Measurements from ENCODE around the gene AMACR.

The AMACR gene

GRCh38 chr5:34007621-34008600, at the start of gene AMACR:
Gene AMACR, minus strand, starts transcription at chr5:34008050. Its CDS starts 31 bp downstream, at chr5:34008019.
- DNase-seq, result peak; percentile 96

GRCh38 chr5:34057569-34057968, 49.7 kb upstream of the AMACR start:
- DNase-seq, result no peak

DNA sequence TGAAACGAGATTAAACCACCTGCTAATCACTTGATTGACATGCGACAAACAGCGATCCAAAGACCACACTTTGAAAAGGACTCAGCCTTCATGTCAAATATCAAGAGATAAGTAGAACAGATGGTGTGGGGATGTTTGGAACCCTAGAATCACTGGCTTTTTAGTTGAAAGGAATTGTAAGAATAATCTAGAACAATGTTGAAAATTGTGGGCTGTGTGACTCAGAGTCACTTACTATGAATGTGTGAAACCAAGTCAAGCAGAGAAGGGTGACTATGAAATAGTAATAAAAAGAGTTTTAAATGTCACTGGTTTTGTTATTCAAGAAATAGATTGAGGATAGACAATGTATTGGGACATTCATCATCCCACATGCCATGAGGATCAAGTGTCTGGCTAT, 49.3 kb upstream of the AMACR start:
- no peak for DNase-seq

DNA sequence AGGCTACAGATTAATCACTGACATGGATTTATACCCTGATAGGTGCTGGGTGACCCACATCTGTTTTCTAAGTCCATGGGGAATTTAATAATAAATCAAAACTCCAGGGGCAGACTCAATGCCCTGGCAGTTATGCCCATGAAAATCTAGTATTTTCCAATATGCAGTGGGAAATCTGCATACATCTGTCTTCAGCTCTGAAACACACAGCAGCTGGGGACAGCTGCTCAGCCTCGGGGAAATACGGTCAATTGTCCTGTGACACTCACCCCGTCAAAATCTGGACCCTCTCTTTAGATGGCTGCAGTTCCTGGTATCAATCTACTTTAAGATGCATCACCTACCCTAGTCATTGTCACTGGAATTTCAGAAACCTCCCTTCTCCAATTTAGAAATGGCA, 47.8 kb upstream of the AMACR start:
- DNase-seq, result no peak

DNA sequence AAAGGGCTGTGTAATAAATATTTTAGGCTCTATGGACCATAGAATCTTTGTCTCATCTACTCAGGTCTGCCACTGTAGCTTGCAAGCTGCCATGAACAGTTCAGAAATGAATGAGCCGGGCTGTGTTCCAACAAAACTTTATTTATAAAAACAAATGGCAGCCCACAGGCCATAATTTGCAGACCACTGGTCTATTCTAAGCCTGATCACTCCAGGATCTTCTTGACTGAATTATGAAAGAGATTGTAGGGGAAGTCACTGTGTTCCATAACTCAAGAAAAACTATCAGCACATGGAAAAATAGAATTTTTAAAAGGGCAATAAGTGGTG, 46.5 kb upstream of the AMACR start:
- no peak for DNase-seq

DNA sequence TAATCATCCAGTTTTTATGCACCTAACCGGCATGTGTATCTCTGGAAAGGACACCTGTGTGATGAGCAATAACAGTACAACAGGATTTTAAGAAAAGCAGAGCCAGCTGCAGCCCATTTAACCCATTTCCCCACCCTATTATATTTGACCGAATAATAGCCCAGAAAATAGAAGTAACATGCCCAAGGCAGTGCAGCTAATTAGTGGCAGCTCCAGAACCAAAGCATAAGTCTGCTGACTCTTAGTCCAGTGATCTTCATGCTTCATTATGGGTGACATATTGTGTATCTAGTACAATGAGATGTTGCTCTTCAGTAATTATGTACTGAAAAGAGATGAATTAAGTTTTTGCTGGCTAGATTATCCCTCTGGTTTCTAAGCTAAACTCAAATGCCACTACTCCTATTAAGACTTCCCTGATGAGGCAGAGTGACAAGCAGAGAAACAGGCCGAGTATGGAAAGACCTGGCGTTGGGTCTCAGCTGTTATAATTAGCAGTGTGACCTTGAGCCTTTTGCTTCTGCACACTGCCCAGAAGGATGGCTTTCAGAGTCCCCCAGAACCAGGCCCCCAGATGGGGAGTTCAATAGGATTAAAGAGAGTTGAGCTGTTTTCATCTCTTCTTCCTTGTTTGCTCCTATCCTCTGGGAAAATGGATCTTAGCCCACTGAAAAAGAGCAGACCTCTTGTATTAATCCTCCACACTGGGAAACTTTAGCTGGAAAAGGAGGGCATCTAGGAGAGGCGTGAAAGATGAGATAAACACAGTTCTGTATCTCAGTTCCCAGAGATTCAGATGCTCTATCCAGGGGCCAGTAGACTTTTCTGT, 45.9 kb upstream of the AMACR start:
- no peak for DNase-seq

GRCh38 chr5:34053133-34053532, 45.3 kb upstream of the AMACR start:
- no peak for DNase-seq

DNA sequence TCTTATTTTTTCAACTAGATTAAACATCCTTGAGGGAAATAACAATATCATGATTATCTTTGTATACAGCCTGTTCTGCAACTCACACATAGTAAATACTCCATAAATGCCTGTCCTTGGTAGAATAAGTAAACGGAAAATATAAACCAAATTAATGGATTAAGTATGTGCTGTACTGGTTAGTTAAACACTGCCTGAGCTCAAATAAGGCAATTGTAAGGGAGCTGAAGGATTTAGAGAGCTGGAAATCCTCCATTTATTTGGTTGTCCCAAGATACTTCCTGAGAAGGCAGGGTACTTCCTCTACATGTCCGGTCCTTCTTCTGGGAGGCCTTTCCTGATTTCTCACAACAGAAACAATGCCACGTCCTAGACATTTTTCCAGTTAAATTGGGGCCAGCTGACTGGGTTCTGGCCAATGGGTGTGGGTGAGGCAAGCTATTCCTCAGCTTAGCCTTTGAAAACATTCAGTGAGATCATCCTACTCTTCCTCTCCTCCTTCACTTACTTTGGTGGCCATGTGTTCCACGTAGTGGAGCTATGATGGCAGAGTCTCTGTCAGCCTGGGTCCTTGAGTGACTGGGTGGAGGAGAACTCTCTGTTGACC, 43.6 kb upstream of the AMACR start:
- no peak for DNase-seq

- DNase-seq, result peak; percentile 16
Observed at GRCh38 chr5:34047774-34048572, 40.1 kb upstream of the AMACR start.

DNA sequence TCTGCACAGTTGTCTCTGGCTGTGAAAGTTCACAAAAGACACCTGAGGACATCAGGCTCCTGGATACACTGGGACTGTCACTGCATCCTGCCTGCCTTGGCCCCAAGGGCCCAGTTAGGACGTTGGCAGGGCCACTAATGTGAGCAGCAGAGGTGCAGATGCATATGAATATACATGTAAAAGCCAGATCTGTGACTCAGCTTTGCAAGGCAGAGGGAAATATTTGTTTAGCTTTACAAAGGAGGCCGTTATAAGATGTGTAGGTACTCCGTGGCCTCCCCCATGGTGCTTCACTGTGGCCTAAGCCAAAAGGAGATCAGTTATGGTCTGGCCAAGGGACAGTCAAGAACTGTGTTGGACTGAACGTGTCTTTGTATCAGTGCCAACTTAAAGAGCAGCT, 39.3 kb upstream of the AMACR start:
- no peak for DNase-seq

DNA sequence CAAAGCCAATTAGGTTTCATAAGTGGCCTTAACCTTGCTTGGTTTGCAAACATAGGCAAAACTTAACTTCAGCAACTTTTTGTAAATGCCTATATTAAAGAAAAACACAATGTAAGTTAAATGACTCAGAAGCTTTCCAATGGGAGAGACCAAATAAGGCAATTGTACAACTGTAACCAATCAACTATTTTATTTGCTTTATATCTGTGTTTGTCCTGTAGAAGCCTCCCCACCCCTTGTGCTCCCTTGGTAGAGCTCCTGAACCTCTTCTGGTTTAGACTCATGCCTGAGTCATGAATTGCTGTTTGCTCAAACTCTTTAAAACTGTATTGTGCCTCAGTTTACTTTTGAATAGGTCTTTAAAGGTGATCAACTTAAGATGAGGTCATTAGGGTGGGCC, 38.1 kb upstream of the AMACR start:
- DNase-seq, result no peak

- DNase-seq, result no peak
Observed at GRCh38 chr5:34045023-34045422, 37.2 kb upstream of the AMACR start.

DNA sequence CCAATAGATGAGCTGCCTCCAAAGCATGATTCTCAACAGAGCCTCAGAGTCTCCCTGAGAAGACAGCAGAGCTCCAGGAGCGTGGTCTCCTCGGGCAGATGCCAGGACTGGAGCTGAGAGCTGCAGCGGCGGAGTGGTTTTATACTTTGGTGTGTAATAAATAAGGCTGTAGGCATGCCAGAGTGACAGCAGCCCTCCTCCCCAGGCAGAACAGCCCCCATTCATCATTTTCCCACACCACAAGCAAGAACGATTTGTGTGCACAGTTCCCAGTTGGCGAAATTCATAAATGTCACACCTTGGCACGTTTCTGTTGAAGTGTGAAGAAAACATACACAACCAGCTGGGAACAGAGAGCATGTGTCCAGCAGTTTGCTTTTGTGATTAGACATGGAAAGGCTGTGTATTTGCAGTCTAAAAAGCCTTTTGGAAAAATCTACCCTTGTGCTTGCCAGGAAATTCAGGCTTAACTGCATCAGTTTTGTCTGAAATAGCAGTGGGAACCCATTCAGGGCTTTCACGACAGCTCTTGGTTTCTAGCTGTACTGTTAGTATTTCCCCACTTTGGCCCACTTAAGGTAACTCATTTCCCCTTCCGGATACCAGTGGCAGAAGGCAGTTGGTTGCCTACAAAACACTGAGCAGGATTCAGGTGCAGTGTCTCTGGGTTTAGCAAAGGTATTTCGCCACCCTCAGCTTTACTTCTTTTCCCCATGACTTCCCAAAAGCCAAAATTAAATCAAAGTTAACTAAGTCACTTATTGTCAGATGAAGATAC, 35.4 kb upstream of the AMACR start, which contains the start of gene C1QTNF3:
C1QTNF3 (minus strand) TSS at position 115 of the 778 bp plus-strand sequence; CDS start at position 27, 88 bp downstream.
- peak; percentile 15 for DNase-seq

DNA sequence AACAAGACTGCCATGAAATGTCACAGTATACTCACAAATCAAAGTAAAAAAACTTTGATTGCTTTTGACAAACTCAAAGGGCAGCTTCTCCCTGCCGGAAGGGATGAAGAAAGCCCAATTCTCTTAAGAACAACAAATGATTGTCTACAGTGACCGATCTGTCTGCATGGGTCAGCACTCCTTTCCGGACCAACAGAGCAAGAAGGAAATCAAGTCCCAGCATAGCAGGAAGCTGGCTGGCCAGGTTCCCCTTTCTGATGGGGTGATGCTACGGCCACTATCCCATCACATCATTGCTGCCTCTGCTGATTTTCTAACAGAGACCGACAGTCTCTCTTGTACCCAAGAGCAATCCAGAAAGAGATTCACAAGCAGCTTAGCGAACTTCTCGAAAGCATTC, 34.5 kb upstream of the AMACR start:
- no peak for DNase-seq

GRCh38 chr5:34041247-34041972, 33.6 kb upstream of the AMACR start:
- no peak for DNase-seq

DNA sequence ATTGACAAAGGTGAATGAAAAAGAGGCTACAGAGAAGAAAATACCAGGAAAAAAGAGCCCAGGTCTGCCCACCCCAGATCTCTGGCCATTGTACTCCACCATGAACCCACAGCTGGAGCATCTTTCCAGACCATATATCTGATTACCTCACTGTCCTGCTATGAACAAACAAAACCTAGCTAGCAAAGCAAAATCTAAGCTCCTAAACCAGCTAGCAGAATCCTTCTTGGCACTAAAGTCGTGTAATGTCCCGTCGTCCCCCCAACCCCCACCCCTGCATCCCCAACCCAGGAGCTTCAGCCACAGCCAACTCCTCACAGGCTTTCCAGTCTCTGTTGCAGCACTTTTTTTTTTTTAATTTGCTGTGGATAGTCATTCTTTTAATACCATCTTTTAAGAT, 32.6 kb upstream of the AMACR start:
- DNase-seq, result no peak

DNA sequence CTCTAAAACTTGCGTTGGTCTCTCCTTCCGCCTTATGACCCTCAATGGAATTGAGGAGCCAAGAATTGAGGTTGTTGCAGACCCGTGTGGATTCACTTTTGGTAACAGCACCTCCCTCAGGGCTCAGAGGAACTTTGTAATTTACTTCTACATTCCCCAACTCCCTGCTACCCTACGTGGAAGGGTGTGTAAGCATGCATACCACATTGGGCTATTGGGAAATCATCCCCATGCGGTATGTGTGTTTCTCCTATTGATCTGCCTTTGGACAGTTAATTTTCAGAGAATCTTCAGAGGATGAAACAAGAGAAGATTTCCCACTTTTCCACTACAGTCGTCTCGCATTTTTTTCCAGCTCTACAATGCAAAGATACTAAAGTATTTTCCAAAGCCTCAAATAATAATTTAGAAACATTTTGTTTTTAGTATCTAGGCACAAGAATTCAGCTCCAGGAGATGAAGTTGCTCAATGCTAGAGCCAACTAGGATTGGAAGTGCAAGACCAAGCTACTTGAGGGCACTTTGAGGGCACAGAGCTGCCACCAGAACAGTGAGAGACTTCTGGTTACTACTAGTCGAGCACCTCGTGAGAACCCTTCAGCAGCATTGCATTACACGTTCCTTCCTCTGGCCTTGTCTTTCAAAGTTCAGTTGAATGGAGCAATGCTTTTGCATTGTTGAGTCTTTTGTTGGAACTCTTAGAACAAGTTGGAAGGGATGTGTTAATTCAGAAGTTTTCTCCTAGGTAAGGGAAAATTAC, 31.7 kb upstream of the AMACR start:
- DNase-seq, result no peak

- DNase-seq, result no peak
Observed at GRCh38 chr5:34038838-34039237, 31.0 kb upstream of the AMACR start.

DNA sequence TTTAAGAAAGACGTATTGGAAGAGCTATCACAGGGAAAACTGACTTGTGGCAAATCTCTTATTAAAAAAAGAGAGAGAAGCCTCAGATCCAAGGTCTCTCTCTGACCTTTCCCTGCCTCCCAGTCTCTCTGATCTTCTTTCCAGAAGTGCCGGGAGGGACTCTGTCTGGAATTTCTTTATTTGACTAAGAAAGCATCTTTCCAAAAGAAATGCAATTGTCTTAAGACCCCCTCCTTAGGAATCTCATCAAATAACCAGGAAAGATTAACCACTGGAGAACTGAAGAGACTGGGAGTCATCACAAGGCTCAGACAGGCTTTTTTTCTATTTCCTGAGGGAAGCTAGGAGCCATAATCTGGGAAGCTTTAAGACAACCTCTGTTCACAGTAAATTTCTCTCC, 30.5 kb upstream of the AMACR start:
- DNase-seq, result no peak

- DNase-seq, result no peak
Observed at GRCh38 chr5:34037726-34038125, 29.9 kb upstream of the AMACR start.

Measured in hematopoietic multipotent progenitor cell treated with erythropoietin and hydrocortisone succinate and interleukin-3 and kit ligand, for 4 days (in vitro differentiated cells).